H1 (cell line): ENCODE measurements around the gene PTGDS. TPM values are rescaled to one million over a fixed set of nuclear protein-coding genes. Genes with fewer than 3 reads are reported as not detected.

ENCODE experiments used
- CTCF ChIA-PET: fragments of 300-600 bp; sonication (Branson Sonifier 250); formaldehyde crosslinking; loops from one replicate; lab custom pipeline; 2021; ENCODE audit not compliant: partially characterized antibody; lab: Charles Lee
- POLR2A ChIA-PET: fragments of 300-600 bp; sonication (Branson Sonifier 250); formaldehyde crosslinking; loops from one replicate; lab custom pipeline; 2021; ENCODE audit warnings: inconsistent platforms; ENCODE audit not compliant: partially characterized antibody; lab: Charles Lee
- DNase-seq, 2 experiments: peaks; one replicate each; pipeline versions ENCODE4 v3.0.0 to v3.0.0-alpha.2; 2010 to 2022; ENCODE audit warnings: low spot score in 2 of 2, low read depth in 1 of 2, mixed read lengths in 1 of 2
- FAIRE-seq: peaks from 2 replicates; lab custom pipeline; 2011; peaks lifted over from hg19 to GRCh38; lab: Jason Lieb, UNC
- H2AFZ ChIP-seq: 2 replicates; pipeline ENCODE4 v1.8.1; 2012; ENCODE audit warnings: low read length, inconsistent platforms
- H2AK5ac ChIP-seq: 2 replicates; pipeline ENCODE4 v1.6.1; 2013; ENCODE audit warnings: low read depth, low read length
- H2BK120ac ChIP-seq: replicated peaks from 2 replicates; pipeline ENCODE3; 2013; ENCODE audit warnings: low read depth, low read length, inconsistent platforms
- H2BK12ac ChIP-seq: 2 replicates; pipeline ENCODE4 v1.6.1; 2013; ENCODE audit warnings: low read depth, low read length
- H2BK15ac ChIP-seq: 2 replicates; pipeline ENCODE4 v1.6.1; 2013; ENCODE audit warnings: low read length
- H2BK20ac ChIP-seq: 2 replicates; pipeline ENCODE4 v1.6.1; 2013; ENCODE audit warnings: low read length
- H2BK5ac ChIP-seq: 2 replicates; pipeline ENCODE4 v1.6.1; 2013; ENCODE audit warnings: low read depth, low read length
- H3K14ac ChIP-seq: 2 replicates; pipeline ENCODE4 v1.6.1; 2013; ENCODE audit warnings: inconsistent platforms; ENCODE audit not compliant: insufficient read length
- H3K18ac ChIP-seq: 2 replicates; pipeline ENCODE4 v1.6.1; 2013; ENCODE audit warnings: low read length; ENCODE audit errors: extremely low read depth
- H3K23ac ChIP-seq: 2 replicates; pipeline ENCODE4 v1.6.1; 2013; ENCODE audit warnings: inconsistent platforms; ENCODE audit not compliant: insufficient read length
- H3K23me2 ChIP-seq: 2 replicates; pipeline ENCODE4 v1.6.1; 2013; ENCODE audit warnings: low read depth, low read length
- H3K27ac ChIP-seq: 2 replicates; pipeline ENCODE4 v1.6.1; 2011; ENCODE audit warnings: low read depth, low read length, inconsistent platforms
- H3K27me3 ChIP-seq, 4 experiments: replicated peaks in 1 of 4; 1 replicate in 1 of 4; 2 replicates in 3 of 4; pipeline versions ENCODE4 v1.6.1 to v1.8.1; 2011 to 2013; ENCODE audit warnings: low read length in 3 of 4, mild to moderate bottlenecking in 3 of 4, inconsistent platforms in 2 of 4, mixed read lengths in 2 of 4, moderate library complexity in 1 of 4; ENCODE audit not compliant: control insufficient read depth in 3 of 4, insufficient read depth in 3 of 4; ENCODE audit errors: extremely low read depth in 1 of 4
- H3K36me3 ChIP-seq, 4 experiments: 2 replicates each; pipeline versions ENCODE4 v1.6.1 to v1.8.1; 2011 to 2013; ENCODE audit warnings: mild to moderate bottlenecking in 4 of 4, low read length in 3 of 4, moderate library complexity in 2 of 4, control low read depth in 1 of 4, inconsistent platforms in 1 of 4; ENCODE audit not compliant: insufficient read depth in 4 of 4, control insufficient read depth in 2 of 4
- H3K4ac ChIP-seq: replicated peaks from 2 replicates; pipeline ENCODE3; 2013; ENCODE audit warnings: low read length, low read depth, mixed read lengths, inconsistent platforms; ENCODE audit not compliant: insufficient read length
- H3K4me1 ChIP-seq, 4 experiments: replicated peaks in 1 of 4; 1 replicate in 1 of 4; 2 replicates in 3 of 4; pipeline versions ENCODE4 v1.6.1 to v1.8.1; 2011 to 2013; ENCODE audit warnings: low read length in 3 of 4, inconsistent platforms in 2 of 4, mixed read lengths in 1 of 4; ENCODE audit not compliant: insufficient read depth in 4 of 4, control insufficient read depth in 3 of 4
- H3K4me2 ChIP-seq, 2 experiments: 2 replicates each; pipeline versions ENCODE4 v1.6.1 to v1.8.1; 2011 to 2013; ENCODE audit warnings: low read depth in 2 of 2, low read length in 2 of 2, control low read depth in 1 of 2, inconsistent platforms in 1 of 2, mild to moderate bottlenecking in 1 of 2; ENCODE audit not compliant: insufficient read depth in 1 of 2
- H3K4me3 ChIP-seq, 4 experiments: fragments of 200-600, 300-600 bp in 1 of 4; sonication (generic), shearing (Covaris generic), sonication (Bioruptor Twin) in 1 of 4; 2 replicates each; pipeline versions ENCODE4 v1.5.1 to v1.8.1; 2011 to 2016; ENCODE audit warnings: low read length in 4 of 4, low read depth in 3 of 4, control low read depth in 2 of 4, inconsistent platforms in 2 of 4, mild to moderate bottlenecking in 2 of 4, mixed read lengths in 1 of 4, moderate library complexity in 1 of 4; ENCODE audit not compliant: insufficient read depth in 2 of 4; ENCODE audit errors: extremely low read depth in 1 of 4
- H3K56ac ChIP-seq: replicated peaks from 2 replicates; pipeline ENCODE3; 2013; ENCODE audit warnings: low read depth, mild to moderate bottlenecking, mixed read lengths, low read length, inconsistent platforms; ENCODE audit not compliant: insufficient read length
- H3K79me1 ChIP-seq: 2 replicates; pipeline ENCODE4 v1.6.1; 2013; ENCODE audit warnings: low read depth, low read length, control low read depth
- H3K79me2 ChIP-seq, 2 experiments: 2 replicates each; pipeline versions ENCODE4 v1.6.1 to v1.8.1; 2012 to 2013; ENCODE audit warnings: low read length in 2 of 2, mild to moderate bottlenecking in 2 of 2, inconsistent platforms in 1 of 2; ENCODE audit not compliant: insufficient read depth in 2 of 2, control insufficient read depth in 1 of 2
- H3K9ac ChIP-seq, 4 experiments: replicated peaks in 1 of 4; 1 replicate in 1 of 4; 2 replicates in 3 of 4; pipeline versions ENCODE4 v1.6.1 to v1.8.1; 2011 to 2013; ENCODE audit warnings: low read depth in 3 of 4, low read length in 3 of 4, control low read depth in 2 of 4, mild to moderate bottlenecking in 2 of 4, moderate library complexity in 2 of 4, inconsistent platforms in 1 of 4; ENCODE audit errors: extremely low read depth in 1 of 4
- H3K9me3 ChIP-seq, 2 experiments: 2 replicates each; pipeline versions ENCODE4 v1.6.1 to v1.8.1; 2012 to 2013; ENCODE audit warnings: mild to moderate bottlenecking in 2 of 2, moderate library complexity in 2 of 2, control low read depth in 1 of 2, inconsistent platforms in 1 of 2, low read depth in 1 of 2, low read length in 1 of 2, mixed read lengths in 1 of 2; ENCODE audit not compliant: insufficient read depth in 2 of 2
- H4K20me1 ChIP-seq, 2 experiments: replicated peaks in 1 of 2; 2 replicates each; pipeline versions ENCODE3 to v1.8.1; 2011 to 2013; ENCODE audit warnings: inconsistent platforms in 2 of 2, low read length in 2 of 2, mild to moderate bottlenecking in 1 of 2; ENCODE audit not compliant: insufficient read depth in 2 of 2, control insufficient read depth in 1 of 2
- H4K5ac ChIP-seq: 2 replicates; pipeline ENCODE4 v1.6.1; 2013; ENCODE audit warnings: low read length, low read depth, mixed read lengths, inconsistent platforms; ENCODE audit not compliant: insufficient read length
- H4K8ac ChIP-seq: 2 replicates; pipeline ENCODE4 v1.8.0; 2013; ENCODE audit warnings: mild to moderate bottlenecking, moderate library complexity, low read length, inconsistent platforms; ENCODE audit not compliant: insufficient read depth; ENCODE audit errors: extremely low read depth
- H4K91ac ChIP-seq: replicated peaks from 2 replicates; pipeline ENCODE3; 2013; ENCODE audit warnings: low read length, mixed read lengths, inconsistent platforms; ENCODE audit not compliant: insufficient read length
- ASH2L ChIP-seq: fragments of 200-600, 300-600 bp; sonication (generic); IDR thresholded peaks from one replicate; pipeline ENCODE4 v1.7.1; 2017; ENCODE audit warnings: low read length
- SIN3A ChIP-seq, 2 experiments: IDR thresholded peaks in 1 of 2; conservative IDR thresholded peaks in 1 of 2; 2 replicates each; pipeline ENCODE4 v1.6.1; 2011 to 2012; ENCODE audit warnings: low read length in 2 of 2, improper control_type of control experiment in 1 of 2, low read depth in 1 of 2, mild to moderate bottlenecking in 1 of 2
- SP1 ChIP-seq: IDR thresholded peaks from 2 replicates; pipeline ENCODE4 v1.6.1; 2011; ENCODE audit warnings: low read depth, low read length
- SUZ12 ChIP-seq: fragments of 200-600 bp; sonication (generic); IDR thresholded peaks from 2 replicates; pipeline ENCODE4 v1.6.1; 2012; ENCODE audit warnings: mild to moderate bottlenecking, inconsistent platforms, low read length, moderate library complexity, mixed read lengths
- TAF1 ChIP-seq: IDR thresholded peaks from 2 replicates; pipeline ENCODE4 v1.6.1; 2011; ENCODE audit warnings: mild to moderate bottlenecking, low read depth, low read length
- WGBS, 2 experiments: shearing (Covaris generic) in 1 of 2; methylation state at CpG; one replicate each; pipeline versions ENCODE4 v1.1.6 to v1.1.7; 2013 to 2015; ENCODE audit warnings: low lambda C conversion rate in 2 of 2, mixed read lengths in 2 of 2, inconsistent platforms in 1 of 2, low coverage in 1 of 2, missing lambda C conversion rate in 1 of 2; ENCODE audit not compliant: insufficient replicate concordance in 2 of 2, insufficient coverage in 1 of 2, insufficient read length in 1 of 2; ENCODE audit errors: extremely low coverage in 1 of 2, missing lambda C conversion rate in 1 of 2; 5-methylcytosine and 5-hydroxymethylcytosine counted together
- polyA plus RNA-seq, 7 experiments: library from polyadenylated mRNA; depleted of rRNA in 3 of 7; stranded (reverse) in 5 of 7; unstranded in 2 of 7; fragments of >200 nt in 5 of 7; fragments of 200-250 nt in 2 of 7; gene quantifications; 1 replicate in 5 of 7; 2 replicates in 1 of 7; 4 replicates in 1 of 7; pipeline versions ENCODE4 v1.2.1 to v1.2.3, GENCODE V29; 2011 to 2013; ENCODE audit warnings: missing spikeins in 2 of 7, mixed read lengths in 2 of 7
- total RNA-seq: library from RNA; stranded (reverse); fragmentation: NEBNext Ultra II Directional; extraction: Animal tissue kit (Norgen Biotek cat#: 25700); gene quantifications from 2 replicates; pipeline ENCODE4 v1.2.1, GENCODE V29; 2021

The PTGDS gene
- total and polyA plus RNA-seq, 2 of the 8 experiments (the other 6 are each of a cell fraction or from before 2014, with no cell fraction given), result 1.7 to 2.3 TPM

GRCh38 chr9:137002646-137003041 is 25.3 kb downstream of the PTGDS start:
- Histone ChIP-seq H4K8ac (no peak overlapping the region), H2BK12ac (no peak overlapping the region), H2BK120ac (no peak overlapping the region), H3K4me1 (peaks cover 0 to under 1% (median 0%) of the 10 kb centered on the region in 4 experiments; a peak in 2 of 7 replicates), H4K20me1 (no peaks in the 10 kb centered on the region), H3K4me3 (no peak overlapping the region), H3K4ac (no peak overlapping the region), H2AFZ (no peak overlapping the region), H3K23ac (no peak overlapping the region), H3K9me3 (peaks cover 0 to 10% of the 10 kb centered on the region in 2 experiments; a peak in 1 of 4 replicates), H2AK5ac (no peak overlapping the region), H3K79me2 (no peaks in the 10 kb centered on the region), H3K14ac (no peak overlapping the region), H4K91ac (no peak overlapping the region), H2BK20ac (no peak overlapping the region), H3K36me3 (no peaks in the 10 kb centered on the region), H3K27me3 (no peaks in the 10 kb centered on the region; a peak in 1 of 7 replicates), H3K27ac (no peak overlapping the region), H2BK5ac (no peak overlapping the region), H3K79me1 (no peaks in the 10 kb centered on the region), H2BK15ac (no peak overlapping the region), H3K23me2 (no peaks in the 10 kb centered on the region), H3K4me2 (no peak overlapping the region), H4K5ac (no peak overlapping the region), H3K56ac (no peak overlapping the region), H3K18ac (no peak overlapping the region), H3K9ac (no peak overlapping the region)
- FAIRE-seq, result no peak
- TF ChIP-seq SP1 (no peak), SIN3A (conservative IDR thresholded peaks at IDR 0.05 in 1 of 2, IDR thresholded peaks at IDR 0.05 in 1 of 2; ENCODE audit: low read depth in 1 of 2, low read length in 2 of 2) (no peak), ASH2L (no peak), TAF1 (no peak), SUZ12 (no peak)
- no peak for DNase-seq
- POLR2A ChIA-PET, result no interaction called here
- WGBS, 2 experiments, result 91% methylated on average over 10 of the region's 10 CpGs; no CpG with 5 or more reads in 1 of the 2 experiments
- CTCF ChIA-PET, result interaction anchor here (0.6 to 3.5 kb wide), 10 partner anchors 18 to 215 kb away, joined by 3 to 21 read pairs (median 6); partner anchors contain the start of gene DPP7
